ENCODE results near the gene EEFSEC.
A peak's percentile ranks its signal among the peaks of the same experiment; 100 is the strongest.

EEFSEC gene

GRCh38 chr3:128376516-128376915 is 223.2 kb downstream of the EEFSEC start:
- no peak for DNase-seq

GRCh38 chr3:128378631-128379347 is 225.5 kb downstream of the EEFSEC start:
- peak; percentile 34 for DNase-seq

- DNase-seq, result no peak
Measured at GRCh38 chr3:128379367-128380160, 226.3 kb downstream of the EEFSEC start.

- DNase-seq, result no peak
Measured at GRCh38 chr3:128380295-128380694, 227.0 kb downstream of the EEFSEC start.

- no peak for DNase-seq
Measured at GRCh38 chr3:128380719-128381118, 227.4 kb downstream of the EEFSEC start.

- no peak for DNase-seq
Measured at GRCh38 chr3:128381609-128382008, 228.3 kb downstream of the EEFSEC start.

GRCh38 chr3:128382221-128382807 is 229.0 kb downstream of the EEFSEC start:
- DNase-seq, result no peak

GRCh38 chr3:128383316-128384235 is 230.3 kb downstream of the EEFSEC start:
- DNase-seq, result peak; percentile 56

- DNase-seq, result no peak
Measured at GRCh38 chr3:128385080-128385832, 232.0 kb downstream of the EEFSEC start.

GRCh38 chr3:128388932-128389331 is 235.7 kb downstream of the EEFSEC start:
- DNase-seq, result no peak

GRCh38 chr3:128390867-128391266 is 237.6 kb downstream of the EEFSEC start:
- DNase-seq, result no peak

GRCh38 chr3:128392021-128392420 is 238.7 kb downstream of the EEFSEC start:
- no peak for DNase-seq

GRCh38 chr3:128392818-128393544 is 239.7 kb downstream of the EEFSEC start:
- DNase-seq, result no peak

GRCh38 chr3:128394033-128394432 is 240.8 kb downstream of the EEFSEC start:
- no peak for DNase-seq

- DNase-seq, result no peak
Measured at GRCh38 chr3:128395046-128395445, 241.8 kb downstream of the EEFSEC start.

- peak; percentile 62 for DNase-seq
Measured at GRCh38 chr3:128395500-128396162, 242.3 kb downstream of the EEFSEC start.

- DNase-seq, result no peak
Measured at GRCh38 chr3:128397484-128397883, 244.2 kb downstream of the EEFSEC start.

- DNase-seq, result no peak
Measured at GRCh38 chr3:128398586-128398985, 245.3 kb downstream of the EEFSEC start.

GRCh38 chr3:128399221-128399915 is 246.1 kb downstream of the EEFSEC start:
- no peak for DNase-seq

GRCh38 chr3:128400671-128401070 is 247.4 kb downstream of the EEFSEC start:
- DNase-seq, result no peak
